ENCODE measurements around the gene VPS33B. TPM values are rescaled to one million over a fixed set of nuclear protein-coding genes. Genes with fewer than 3 reads are reported as not detected.

The VPS33B gene
- total and polyA plus RNA-seq, 2 donors: 5.8 to 11.8 TPM

- Histone ChIP-seq H3K4me3 (ENCODE audit: low read depth, low read length) (no peak overlapping the region), H3K4me1 (ENCODE audit: insufficient read depth) (no peaks in the 10 kb centered on the region), H3K27ac (ENCODE audit: low read depth) (no peak overlapping the region), H3K36me3 (ENCODE audit: insufficient read depth) (no peaks in the 10 kb centered on the region)
- WGBS: 85% methylated on average over 6 of the region's 6 CpGs
- no peak for DNase-seq (ENCODE audit: extremely low spot score)
These were observed 64.6 kb downstream of the VPS33B start for GRCh38 chr15:90957791-90958190.

DNA sequence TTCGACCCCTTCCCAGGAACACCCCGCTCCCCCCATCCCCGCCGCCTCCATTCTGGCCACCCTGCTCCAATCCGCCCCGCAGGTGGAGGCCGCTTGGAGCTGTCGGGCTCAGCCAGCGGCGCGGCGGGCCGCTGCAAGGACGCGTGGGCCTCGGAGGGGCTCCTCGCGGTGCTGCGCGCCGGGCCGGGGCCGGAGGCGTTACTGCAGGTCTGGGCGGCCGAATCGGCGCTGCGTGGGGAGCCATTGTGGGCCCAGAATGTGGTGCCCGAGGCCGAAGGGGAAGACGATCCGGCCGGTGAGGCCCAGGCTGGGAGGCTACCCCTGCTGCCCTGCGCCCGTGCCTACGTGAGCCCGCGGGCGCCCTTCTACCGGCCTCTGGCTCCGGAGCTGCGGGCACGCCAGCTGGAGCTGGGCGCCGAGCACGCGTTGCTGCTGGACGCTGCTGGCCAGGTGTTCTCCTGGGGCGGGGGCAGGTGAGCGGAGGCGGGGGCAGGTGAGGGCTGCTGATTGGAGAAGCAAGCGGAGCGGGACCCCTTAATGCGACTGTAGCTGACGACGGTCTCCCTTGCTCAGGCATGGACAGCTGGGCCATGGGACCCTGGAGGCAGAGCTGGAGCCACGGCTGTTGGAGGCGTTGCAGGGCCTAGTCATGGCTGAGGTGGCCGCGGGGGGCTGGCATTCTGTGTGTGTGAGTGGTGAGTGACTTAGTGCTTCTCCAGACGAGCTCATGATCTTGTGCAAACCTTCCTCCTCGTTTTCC is 65.2 kb downstream of the VPS33B start:
- Histone ChIP-seq H3K27ac (ENCODE audit: low read depth) (no peak overlapping the region), H3K4me3 (ENCODE audit: low read depth, low read length) (peak overlapping the region; percentile 49), H3K36me3 (ENCODE audit: insufficient read depth) (no peaks in the 10 kb centered on the region), H3K4me1 (ENCODE audit: insufficient read depth) (no peaks in the 10 kb centered on the region)
- WGBS: 23% methylated on average over 63 of the region's 63 CpGs
- no peak for DNase-seq (ENCODE audit: extremely low spot score)

GRCh38 chr15:90956274-90957030 is 65.9 kb downstream of the VPS33B start:
- Histone ChIP-seq H3K4me1 (ENCODE audit: insufficient read depth) (no peaks in the 10 kb centered on the region), H3K4me3 (ENCODE audit: low read depth, low read length) (peak overlapping the region; percentile 49), H3K27ac (ENCODE audit: low read depth) (no peak overlapping the region), H3K36me3 (ENCODE audit: insufficient read depth) (no peaks in the 10 kb centered on the region)
- DNase-seq (ENCODE audit: extremely low spot score): no peak
- WGBS: 8% methylated on average over 56 of the region's 56 CpGs

DNA sequence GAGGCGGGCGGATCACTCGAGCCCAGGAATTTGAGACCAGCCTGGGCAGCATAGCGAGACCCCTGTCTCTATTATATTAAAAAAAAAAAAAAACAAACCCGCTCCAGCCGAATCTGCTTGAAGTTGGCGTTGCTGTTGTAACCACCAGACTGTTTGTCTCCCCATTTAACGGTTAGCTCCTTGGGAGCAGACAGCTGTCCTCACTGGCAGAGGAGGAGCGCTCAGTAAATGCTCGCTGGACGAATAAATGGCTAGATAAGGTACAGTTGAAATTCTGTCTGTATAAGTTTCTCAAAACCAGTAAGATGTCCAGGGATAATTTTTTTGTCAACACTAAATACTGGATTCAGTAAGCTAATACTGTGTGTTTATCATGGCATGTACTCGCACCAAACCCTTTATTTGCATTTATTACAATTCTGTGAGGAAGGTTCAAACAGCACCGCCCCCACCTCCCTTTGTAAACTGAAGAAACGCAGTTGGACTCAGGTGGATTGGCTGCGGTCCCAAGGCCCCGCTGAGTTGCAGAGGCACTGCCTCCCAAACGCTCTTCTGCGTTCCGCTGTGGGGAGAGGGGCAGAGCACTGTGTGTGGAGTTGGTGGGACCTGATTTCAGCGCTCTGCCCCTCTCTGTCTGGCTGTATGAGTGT is 66.6 kb downstream of the VPS33B start:
- WGBS: 71% methylated on average over 20 of the region's 20 CpGs
- no peak for DNase-seq (ENCODE audit: extremely low spot score)
- no peaks in the 10 kb centered on the region for H3K36me3 ChIP-seq (ENCODE audit: insufficient read depth)
- no peak overlapping the region for H3K27ac ChIP-seq (ENCODE audit: low read depth)
- no peaks in the 10 kb centered on the region for H3K4me1 ChIP-seq (ENCODE audit: insufficient read depth)
- peak overlapping the region; percentile 55 for H3K4me3 ChIP-seq (ENCODE audit: low read depth, low read length)

DNA sequence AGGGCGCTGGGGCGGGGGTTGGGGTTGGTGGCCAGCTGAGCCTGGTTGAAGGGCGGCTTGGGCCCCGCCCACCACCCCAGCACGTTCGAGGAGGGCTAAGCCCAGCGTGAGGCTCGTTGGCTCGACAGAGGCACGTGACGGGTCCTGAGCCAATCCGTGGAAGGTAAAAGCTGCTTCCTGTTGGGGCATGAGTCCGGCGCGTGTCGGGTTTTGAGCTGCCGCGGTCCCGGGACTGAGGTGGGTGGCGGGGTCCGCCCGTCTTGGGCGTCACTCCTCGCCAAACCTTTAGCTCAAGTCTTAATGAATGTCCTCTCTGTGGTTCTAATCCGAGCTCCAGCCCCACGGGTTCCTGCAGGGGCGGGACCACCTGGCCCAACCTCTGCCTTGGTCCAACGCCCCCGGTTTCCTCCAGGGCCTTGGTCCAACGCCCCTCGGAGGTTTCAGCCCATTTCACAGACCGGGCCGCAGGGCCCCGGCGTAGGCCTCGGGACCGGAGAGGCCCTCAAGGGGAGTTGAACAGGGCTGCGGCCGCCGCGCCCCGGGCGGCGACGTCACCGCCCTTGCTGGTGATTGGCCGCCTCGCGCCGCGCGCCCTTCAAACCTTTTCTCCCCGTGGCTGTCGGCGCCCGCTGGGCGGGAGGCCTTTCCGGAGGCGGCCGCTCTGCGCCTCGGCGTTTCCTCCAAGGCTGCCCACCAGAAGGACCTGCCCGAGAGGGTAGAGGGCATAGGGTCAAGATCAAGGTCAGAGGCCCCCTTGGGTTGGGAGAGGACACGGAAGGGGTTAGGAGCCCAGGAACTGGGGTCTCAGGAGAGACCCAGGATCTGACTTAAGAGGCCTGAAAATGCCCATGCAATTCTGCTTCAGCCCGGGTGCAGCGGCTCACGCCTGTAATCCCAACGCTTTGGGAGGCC is 67.4 kb downstream of the VPS33B start, which contains the start of gene RCCD1:
Gene RCCD1, plus strand, starts transcription at position 173 of the 912 bp plus-strand sequence. CDS start 1,851 bp downstream, outside the sequence.
- H3K4me3 ChIP-seq (ENCODE audit: low read depth, low read length): peak within 1 kb of the TSS; percentile 55
- no peaks in the 10 kb centered on the region for H3K36me3 ChIP-seq (ENCODE audit: insufficient read depth)
- peak; percentile 89 for DNase-seq (ENCODE audit: extremely low spot score)
- H3K27ac ChIP-seq (ENCODE audit: low read depth): peak within 1 kb of the TSS; percentile 88
- WGBS: 2% methylated on average over 69 of the region's 69 CpGs
- no peaks in the 10 kb centered on the region for H3K4me1 ChIP-seq (ENCODE audit: insufficient read depth)

DNA sequence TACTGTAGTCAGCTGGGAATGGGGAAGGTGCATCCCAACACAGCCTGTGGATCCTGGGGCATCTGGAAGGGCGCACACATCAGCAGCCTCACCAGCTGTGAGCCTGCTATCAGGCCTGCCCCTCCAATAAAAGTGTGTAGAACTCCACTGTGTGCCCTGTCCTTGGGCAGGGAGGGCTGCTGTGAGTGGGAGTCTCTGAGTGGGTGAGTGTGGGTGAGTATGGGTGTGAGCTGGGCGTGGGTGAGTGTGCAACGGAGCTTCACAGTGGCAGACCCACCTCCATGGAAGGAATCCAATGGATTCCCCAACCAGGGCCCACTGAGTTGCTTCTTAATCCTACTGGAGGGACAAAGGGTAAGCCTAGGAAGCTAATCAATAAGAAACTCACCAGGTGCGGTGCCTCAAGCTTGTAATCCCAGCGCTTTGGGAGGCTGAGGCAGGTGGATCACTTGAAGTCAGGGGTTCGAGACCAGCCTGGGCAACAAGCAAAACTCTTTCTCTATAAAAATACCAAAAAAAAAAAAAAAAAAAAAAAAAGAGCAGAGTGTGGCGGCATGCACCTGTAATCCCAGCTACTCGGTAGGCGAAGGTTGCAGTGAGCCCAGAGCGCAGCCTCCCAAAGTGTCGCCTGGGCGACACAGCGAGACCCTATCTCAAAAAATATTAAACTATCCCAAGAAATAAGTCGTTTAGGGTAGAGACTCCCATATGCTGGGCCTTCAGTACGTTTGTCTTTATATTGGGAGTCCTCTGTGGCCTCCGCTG is 68.3 kb downstream of the VPS33B start:
- no peak for DNase-seq (ENCODE audit: extremely low spot score)
- Histone ChIP-seq H3K27ac (ENCODE audit: low read depth) (no peak overlapping the region), H3K36me3 (ENCODE audit: insufficient read depth) (no peaks in the 10 kb centered on the region), H3K4me3 (ENCODE audit: low read depth, low read length) (no peak overlapping the region), H3K4me1 (ENCODE audit: insufficient read depth) (no peaks in the 10 kb centered on the region)
- WGBS: 74% methylated on average over 16 of the region's 16 CpGs

GRCh38 chr15:90952901-90953677 is 69.3 kb downstream of the VPS33B start:
- no peak overlapping the region for H3K4me3 ChIP-seq (ENCODE audit: low read depth, low read length)
- no peaks in the 10 kb centered on the region for H3K36me3 ChIP-seq (ENCODE audit: insufficient read depth)
- DNase-seq (ENCODE audit: extremely low spot score): no peak
- WGBS: 90% methylated on average over 14 of the region's 14 CpGs
- H3K27ac ChIP-seq (ENCODE audit: low read depth): no peak overlapping the region
- H3K4me1 ChIP-seq (ENCODE audit: insufficient read depth): no peaks in the 10 kb centered on the region

GRCh38 chr15:90950676-90951075 is 71.7 kb downstream of the VPS33B start:
- WGBS: 96% methylated on average over 6 of the region's 6 CpGs
- no peak for DNase-seq (ENCODE audit: extremely low spot score)
- no peaks in the 10 kb centered on the region for H3K36me3 ChIP-seq (ENCODE audit: insufficient read depth)

DNA sequence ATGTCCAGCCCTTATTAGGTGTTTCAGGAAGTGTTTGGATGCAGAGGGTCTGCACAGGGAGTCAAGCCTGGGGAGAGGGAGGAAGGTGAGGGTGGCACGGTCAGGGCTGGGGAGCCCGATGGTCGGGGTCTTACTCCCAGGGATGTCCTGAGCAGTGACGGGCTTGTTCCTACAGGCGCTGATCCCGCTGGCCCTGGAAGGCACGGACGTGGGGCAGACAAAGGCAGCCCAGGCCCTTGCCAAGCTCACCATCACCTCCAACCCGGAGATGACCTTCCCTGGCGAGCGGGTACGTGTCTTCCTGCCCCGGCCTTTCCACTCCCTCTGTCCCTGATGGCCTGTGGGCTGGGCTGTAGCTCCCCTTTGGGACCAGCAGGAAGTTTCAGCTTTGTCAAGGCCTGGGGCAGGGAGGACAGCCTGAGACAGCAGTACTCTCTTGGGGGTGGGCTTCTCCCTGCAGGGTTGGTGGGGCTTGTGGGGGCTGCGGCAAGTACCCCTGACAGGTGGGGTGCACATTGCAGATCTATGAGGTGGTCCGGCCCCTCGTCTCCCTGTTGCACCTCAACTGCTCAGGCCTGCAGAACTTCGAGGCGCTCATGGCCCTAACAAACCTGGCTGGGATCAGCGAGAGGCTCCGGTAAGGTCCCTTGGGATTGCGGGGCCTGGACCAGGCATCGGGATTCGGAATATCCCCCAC is 72.3 kb downstream of the VPS33B start:
- no peak for DNase-seq (ENCODE audit: extremely low spot score)
- no peaks in the 10 kb centered on the region for H3K36me3 ChIP-seq (ENCODE audit: insufficient read depth)
- H3K4me3 ChIP-seq (ENCODE audit: low read depth, low read length): no peak overlapping the region
- 93% methylated on average over 23 of the region's 23 CpGs for WGBS
- H3K27ac ChIP-seq (ENCODE audit: low read depth): peak overlapping the region; percentile 4
- no peaks in the 10 kb centered on the region for H3K4me1 ChIP-seq (ENCODE audit: insufficient read depth)

More at GRCh38 chr15:90950676-90951075, 71.7 kb downstream of the VPS33B start:
- no peaks in the 10 kb centered on the region for H3K4me1 ChIP-seq (ENCODE audit: insufficient read depth)
- no peak overlapping the region for H3K27ac ChIP-seq (ENCODE audit: low read depth)
- H3K4me3 ChIP-seq (ENCODE audit: low read depth, low read length): no peak overlapping the region

Measured in urinary bladder (tissue), 4 donors.